WTC11 (cell line): ENCODE data around the gene CLTA. TPM values are rescaled to one million over a fixed set of nuclear protein-coding genes. Genes with fewer than 3 reads are reported as not detected.

Source experiments
- ATAC-seq: fragments of 200-7000 bp; cut with Tn5 transposase; 2 replicates; pipeline ENCODE4 v1.10.0; 2021; ENCODE audit warnings: mild to moderate bottlenecking, moderate library complexity
- CTCF ChIA-PET: fragments of 300-600 bp; sonication (Branson Sonifier 250); formaldehyde crosslinking; loops from one replicate; lab custom pipeline; 2021; ENCODE audit warnings: antibody characterized with exemption; lab: Charles Lee
- POLR2A ChIA-PET: fragments of 350-600 bp; sonication (Branson Sonifier 250); formaldehyde crosslinking; loops from one replicate; lab custom pipeline; 2021; ENCODE audit warnings: antibody characterized with exemption; lab: Charles Lee
- DNase-seq: peaks from one replicate; pipeline ENCODE4 v3.0.0; 2021; ENCODE audit warnings: low spot score
- H3K27ac Mint-ChIP-seq: 2 replicates; pipeline ENCODE4 v1.8.0; 2021; ENCODE audit warnings: mixed read lengths
- H3K27me3 Mint-ChIP-seq: 2 replicates; pipeline ENCODE4 v1.8.0; 2021; ENCODE audit warnings: low read depth, mild to moderate bottlenecking, moderate library complexity, mixed read lengths
- H3K36me3 Mint-ChIP-seq: 2 replicates; pipeline ENCODE4 v1.8.0; 2021; ENCODE audit warnings: mixed read lengths
- H3K4me1 Mint-ChIP-seq: 2 replicates; pipeline ENCODE4 v1.8.0; 2022; ENCODE audit warnings: mixed read lengths
- H3K4me3 Mint-ChIP-seq: 2 replicates; pipeline ENCODE4 v1.8.0; 2021; ENCODE audit warnings: mild to moderate bottlenecking, moderate library complexity, mixed read lengths
- H3K9me3 Mint-ChIP-seq: 2 replicates; pipeline ENCODE4 v1.8.0; 2021; ENCODE audit warnings: mixed read lengths
- EMX1 ChIP-seq: fragments of 250-450 bp; sonication (Bioruptor Pico); IDR thresholded peaks from 2 replicates; pipeline ENCODE4 v1.8.0; 2021; ENCODE audit warnings: mild to moderate bottlenecking
- IRF2 ChIP-seq: sonication (generic); formaldehyde crosslinking; IDR thresholded peaks from 2 replicates; pipeline ENCODE4 v1.8.0; 2022; ENCODE audit warnings: low read depth, missing genetic modification reagents, borderline replicate concordance
- NFATC4 ChIP-seq: fragments of 250-450 bp; sonication (Bioruptor Pico); IDR thresholded peaks from 2 replicates; pipeline ENCODE4 v1.9.0; 2021; ENCODE audit warnings: mild to moderate bottlenecking
- NFYB ChIP-seq: sonication (generic); formaldehyde crosslinking; conservative IDR thresholded peaks from 2 replicates; pipeline ENCODE4 v1.8.0; 2022; ENCODE audit warnings: low read depth, missing genetic modification reagents
- NR1H2 ChIP-seq: sonication (generic); formaldehyde crosslinking; IDR thresholded peaks from 2 replicates; pipeline ENCODE4 v1.9.0; 2021; ENCODE audit warnings: mild to moderate bottlenecking, moderate library complexity, missing genetic modification reagents
- NR2C2 ChIP-seq: sonication (generic); formaldehyde crosslinking; IDR thresholded peaks from 2 replicates; pipeline ENCODE4 v1.8.0; 2022; ENCODE audit warnings: mild to moderate bottlenecking, missing genetic modification reagents
- NR3C1 ChIP-seq: sonication (generic); formaldehyde crosslinking; conservative IDR thresholded peaks from 2 replicates; pipeline ENCODE4 v1.8.1; 2023; ENCODE audit warnings: low read depth, mild to moderate bottlenecking, missing genetic modification reagents
- RORB ChIP-seq: fragments of 250-450 bp; sonication (Bioruptor Pico); IDR thresholded peaks from 2 replicates; pipeline ENCODE4 v1.9.0; 2021; ENCODE audit warnings: mild to moderate bottlenecking
- SP1 ChIP-seq: sonication (generic); formaldehyde crosslinking; conservative IDR thresholded peaks from 2 replicates; pipeline ENCODE4 v1.8.1; 2022; ENCODE audit warnings: missing genetic modification reagents
- ZNF121 ChIP-seq: sonication (generic); formaldehyde crosslinking; IDR thresholded peaks from 2 replicates; pipeline ENCODE4 v1.8.0; 2023; ENCODE audit warnings: missing genetic modification reagents
- ZNF232 ChIP-seq: sonication (generic); formaldehyde crosslinking; IDR thresholded peaks from 2 replicates; pipeline ENCODE4 v1.8.0; 2022; ENCODE audit warnings: mild to moderate bottlenecking, missing genetic modification reagents
- total RNA-seq: library from RNA; stranded (reverse); gene quantifications from 3 replicates; pipeline ENCODE4 v1.2.3, GENCODE V29; 2021
- TF ChIP-seq, protein P1 (sequence below): sonication (generic); formaldehyde crosslinking; conservative IDR thresholded peaks from 2 replicates; pipeline ENCODE4 v1.8.1; 2023; ENCODE audit warnings: mild to moderate bottlenecking, low read depth, missing genetic modification reagents, moderate library complexity
- TF ChIP-seq, protein P2 (sequence below): sonication (generic); formaldehyde crosslinking; IDR thresholded peaks from 2 replicates; pipeline ENCODE4 v1.8.1; 2022; ENCODE audit warnings: missing genetic modification reagents, borderline replicate concordance
- TF ChIP-seq, protein P3 (sequence below): sonication (generic); formaldehyde crosslinking; conservative IDR thresholded peaks from 2 replicates; pipeline ENCODE4 v1.8.1; 2022; ENCODE audit warnings: mild to moderate bottlenecking, missing genetic modification reagents
- TF ChIP-seq, protein P4 (sequence below): sonication (generic); formaldehyde crosslinking; IDR thresholded peaks from 2 replicates; pipeline ENCODE4 v1.8.1; 2023; ENCODE audit warnings: mild to moderate bottlenecking, missing genetic modification reagents, moderate library complexity
- TF ChIP-seq, protein P5 (sequence below): fragments of 250-450 bp; sonication (Bioruptor Pico); conservative IDR thresholded peaks from 2 replicates; pipeline ENCODE4 v1.9.0; 2021; ENCODE audit warnings: mild to moderate bottlenecking
- TF ChIP-seq, protein P6 (sequence below): sonication (generic); formaldehyde crosslinking; IDR thresholded peaks from 2 replicates; pipeline ENCODE4 v1.8.0; 2022; ENCODE audit warnings: mild to moderate bottlenecking, missing genetic modification reagents
- TF ChIP-seq, protein P7 (sequence below): sonication (generic); formaldehyde crosslinking; IDR thresholded peaks from 2 replicates; pipeline ENCODE4 v1.8.0; 2022; ENCODE audit warnings: mild to moderate bottlenecking, missing genetic modification reagents

Gene CLTA
- total RNA-seq, 1 experiment from 2014 or later: 213 TPM

DNA sequence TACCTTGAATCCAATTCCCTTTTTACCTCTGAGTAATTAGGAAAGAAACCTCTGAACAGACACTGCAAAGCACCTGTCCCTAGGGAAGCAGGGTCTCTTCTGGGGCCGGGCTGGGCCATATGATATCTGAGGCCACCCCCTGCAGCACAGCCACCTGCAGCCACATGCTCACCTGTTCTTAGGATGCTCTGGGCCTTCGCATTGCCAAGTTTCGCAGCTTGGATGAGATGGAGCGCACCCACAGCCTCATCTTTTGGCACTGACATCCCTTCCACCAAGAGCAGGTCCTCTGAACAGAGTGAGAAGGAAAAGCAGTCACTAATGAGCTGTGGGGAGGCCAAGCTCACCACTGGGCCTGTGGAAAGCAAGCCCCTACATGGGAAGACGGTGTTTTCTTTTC lies 27.3 kb downstream of the CLTA start (continued):
- TF ChIP-seq, protein P1, sequence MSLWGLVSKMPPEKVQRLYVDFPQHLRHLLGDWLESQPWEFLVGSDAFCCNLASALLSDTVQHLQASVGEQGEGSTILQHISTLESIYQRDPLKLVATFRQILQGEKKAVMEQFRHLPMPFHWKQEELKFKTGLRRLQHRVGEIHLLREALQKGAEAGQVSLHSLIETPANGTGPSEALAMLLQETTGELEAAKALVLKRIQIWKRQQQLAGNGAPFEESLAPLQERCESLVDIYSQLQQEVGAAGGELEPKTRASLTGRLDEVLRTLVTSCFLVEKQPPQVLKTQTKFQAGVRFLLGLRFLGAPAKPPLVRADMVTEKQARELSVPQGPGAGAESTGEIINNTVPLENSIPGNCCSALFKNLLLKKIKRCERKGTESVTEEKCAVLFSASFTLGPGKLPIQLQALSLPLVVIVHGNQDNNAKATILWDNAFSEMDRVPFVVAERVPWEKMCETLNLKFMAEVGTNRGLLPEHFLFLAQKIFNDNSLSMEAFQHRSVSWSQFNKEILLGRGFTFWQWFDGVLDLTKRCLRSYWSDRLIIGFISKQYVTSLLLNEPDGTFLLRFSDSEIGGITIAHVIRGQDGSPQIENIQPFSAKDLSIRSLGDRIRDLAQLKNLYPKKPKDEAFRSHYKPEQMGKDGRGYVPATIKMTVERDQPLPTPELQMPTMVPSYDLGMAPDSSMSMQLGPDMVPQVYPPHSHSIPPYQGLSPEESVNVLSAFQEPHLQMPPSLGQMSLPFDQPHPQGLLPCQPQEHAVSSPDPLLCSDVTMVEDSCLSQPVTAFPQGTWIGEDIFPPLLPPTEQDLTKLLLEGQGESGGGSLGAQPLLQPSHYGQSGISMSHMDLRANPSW (CRISPR knock-in tag): no peak
- TF ChIP-seq, protein P2, sequence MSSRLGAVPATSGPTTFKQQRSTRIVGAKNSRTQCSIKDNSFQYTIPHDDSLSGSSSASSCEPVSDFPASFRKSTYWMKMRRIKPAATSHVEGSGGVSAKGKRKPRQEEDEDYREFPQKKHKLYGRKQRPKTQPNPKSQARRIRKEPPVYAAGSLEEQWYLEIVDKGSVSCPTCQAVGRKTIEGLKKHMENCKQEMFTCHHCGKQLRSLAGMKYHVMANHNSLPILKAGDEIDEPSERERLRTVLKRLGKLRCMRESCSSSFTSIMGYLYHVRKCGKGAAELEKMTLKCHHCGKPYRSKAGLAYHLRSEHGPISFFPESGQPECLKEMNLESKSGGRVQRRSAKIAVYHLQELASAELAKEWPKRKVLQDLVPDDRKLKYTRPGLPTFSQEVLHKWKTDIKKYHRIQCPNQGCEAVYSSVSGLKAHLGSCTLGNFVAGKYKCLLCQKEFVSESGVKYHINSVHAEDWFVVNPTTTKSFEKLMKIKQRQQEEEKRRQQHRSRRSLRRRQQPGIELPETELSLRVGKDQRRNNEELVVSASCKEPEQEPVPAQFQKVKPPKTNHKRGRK (CRISPR knock-in tag): no peak
- no peak for TF ChIP-seq NR3C1 (CRISPR knock-in tag)

DNA sequence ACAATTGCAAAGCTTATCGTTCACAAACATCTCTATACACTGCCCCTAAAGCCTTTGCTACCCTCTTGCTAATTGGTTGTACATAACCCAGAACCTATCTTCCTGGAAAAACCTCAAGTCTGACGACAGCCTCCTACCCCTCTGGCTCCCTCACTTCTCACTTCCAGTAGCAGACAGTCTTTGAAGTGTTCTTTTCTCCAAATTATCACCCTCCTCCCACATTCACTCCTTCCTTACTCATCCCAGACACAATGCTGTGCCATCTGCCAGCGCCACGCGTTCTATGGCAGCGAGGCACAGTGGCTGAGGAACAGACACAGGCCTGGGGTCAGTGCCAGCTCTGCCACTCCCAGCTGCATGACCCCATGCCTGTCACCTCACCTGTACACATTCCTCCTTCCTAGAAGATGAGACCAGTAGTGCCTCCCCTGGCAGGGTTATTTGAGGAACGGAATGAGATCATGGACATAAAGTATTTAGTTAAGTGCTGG lies 27.7 kb downstream of the CLTA start:
- TF ChIP-seq RORB (CRISPR knock-in tag) (no peak), IRF2 (no peak), NFATC4 (CRISPR knock-in tag) (no peak), NR1H2 (CRISPR knock-in tag) (no peak), ZNF121 (CRISPR knock-in tag) (no peak), SP1 (CRISPR knock-in tag) (no peak), ZNF232 (CRISPR knock-in tag) (no peak), NFYB (CRISPR knock-in tag) (no peak), NR2C2 (CRISPR knock-in tag) (no peak), EMX1 (CRISPR knock-in tag) (no peak)
- TF ChIP-seq, protein P3, sequence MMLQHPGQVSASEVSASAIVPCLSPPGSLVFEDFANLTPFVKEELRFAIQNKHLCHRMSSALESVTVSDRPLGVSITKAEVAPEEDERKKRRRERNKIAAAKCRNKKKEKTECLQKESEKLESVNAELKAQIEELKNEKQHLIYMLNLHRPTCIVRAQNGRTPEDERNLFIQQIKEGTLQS: no peak
- TF ChIP-seq, protein P4, sequence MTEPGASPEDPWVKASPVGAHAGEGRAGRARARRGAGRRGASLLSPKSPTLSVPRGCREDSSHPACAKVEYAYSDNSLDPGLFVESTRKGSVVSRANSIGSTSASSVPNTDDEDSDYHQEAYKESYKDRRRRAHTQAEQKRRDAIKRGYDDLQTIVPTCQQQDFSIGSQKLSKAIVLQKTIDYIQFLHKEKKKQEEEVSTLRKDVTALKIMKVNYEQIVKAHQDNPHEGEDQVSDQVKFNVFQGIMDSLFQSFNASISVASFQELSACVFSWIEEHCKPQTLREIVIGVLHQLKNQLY (CRISPR knock-in tag): no peak
- TF ChIP-seq, protein P5, sequence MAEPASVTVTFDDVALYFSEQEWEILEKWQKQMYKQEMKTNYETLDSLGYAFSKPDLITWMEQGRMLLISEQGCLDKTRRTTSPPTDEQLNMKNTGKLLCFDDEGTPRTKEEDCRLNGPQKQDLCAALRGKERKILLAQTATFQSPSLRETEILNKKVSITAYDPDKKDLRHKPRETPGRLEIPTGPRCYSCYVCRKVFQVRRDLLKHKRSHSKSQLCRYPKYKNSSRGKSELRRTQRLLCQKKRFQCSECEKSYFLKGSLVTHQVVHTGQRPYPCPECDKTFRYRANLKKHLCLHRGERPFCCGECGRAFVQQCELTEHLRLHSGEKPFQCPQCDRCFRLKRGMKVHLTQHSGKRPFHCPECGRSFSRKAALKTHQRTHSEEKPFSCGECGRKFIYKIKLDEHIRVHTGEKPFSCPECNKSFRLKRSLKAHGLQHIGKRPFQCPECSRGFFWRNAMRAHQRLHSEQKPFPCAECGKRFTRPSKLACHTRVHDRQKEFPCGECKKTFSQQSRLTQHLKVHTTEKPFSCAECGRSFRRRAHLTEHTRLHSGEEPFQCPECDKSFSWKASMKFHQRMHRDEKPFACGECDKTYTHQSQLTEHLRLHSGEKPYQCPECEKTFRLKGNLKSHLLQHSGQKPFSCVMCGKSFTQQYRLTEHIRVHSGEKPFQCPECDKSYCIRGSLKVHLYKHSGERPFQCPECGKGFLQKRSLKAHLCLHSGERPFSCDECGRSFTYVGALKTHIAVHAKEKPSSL (CRISPR knock-in tag): no peak
- TF ChIP-seq, protein P6, sequence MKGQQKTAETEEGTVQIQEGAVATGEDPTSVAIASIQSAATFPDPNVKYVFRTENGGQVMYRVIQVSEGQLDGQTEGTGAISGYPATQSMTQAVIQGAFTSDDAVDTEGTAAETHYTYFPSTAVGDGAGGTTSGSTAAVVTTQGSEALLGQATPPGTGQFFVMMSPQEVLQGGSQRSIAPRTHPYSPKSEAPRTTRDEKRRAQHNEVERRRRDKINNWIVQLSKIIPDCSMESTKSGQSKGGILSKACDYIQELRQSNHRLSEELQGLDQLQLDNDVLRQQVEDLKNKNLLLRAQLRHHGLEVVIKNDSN: no peak
- TF ChIP-seq, protein P7, sequence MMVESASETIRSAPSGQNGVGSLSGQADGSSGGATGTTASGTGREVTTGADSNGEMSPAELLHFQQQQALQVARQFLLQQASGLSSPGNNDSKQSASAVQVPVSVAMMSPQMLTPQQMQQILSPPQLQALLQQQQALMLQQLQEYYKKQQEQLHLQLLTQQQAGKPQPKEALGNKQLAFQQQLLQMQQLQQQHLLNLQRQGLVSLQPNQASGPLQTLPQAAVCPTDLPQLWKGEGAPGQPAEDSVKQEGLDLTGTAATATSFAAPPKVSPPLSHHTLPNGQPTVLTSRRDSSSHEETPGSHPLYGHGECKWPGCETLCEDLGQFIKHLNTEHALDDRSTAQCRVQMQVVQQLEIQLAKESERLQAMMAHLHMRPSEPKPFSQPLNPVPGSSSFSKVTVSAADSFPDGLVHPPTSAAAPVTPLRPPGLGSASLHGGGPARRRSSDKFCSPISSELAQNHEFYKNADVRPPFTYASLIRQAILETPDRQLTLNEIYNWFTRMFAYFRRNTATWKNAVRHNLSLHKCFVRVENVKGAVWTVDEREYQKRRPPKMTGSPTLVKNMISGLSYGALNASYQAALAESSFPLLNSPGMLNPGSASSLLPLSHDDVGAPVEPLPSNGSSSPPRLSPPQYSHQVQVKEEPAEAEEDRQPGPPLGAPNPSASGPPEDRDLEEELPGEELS (CRISPR knock-in tag): no peak
- TF ChIP-seq, all 79 proteins: peak for 0
- no peak for DNase-seq
- ATAC-seq: no peak
- H3K4me3 Mint-ChIP-seq: no peak overlapping the region
- peak overlapping the region; percentile 75; the same call in 1 of the 2 replicates for H3K27ac Mint-ChIP-seq
- ChIA-PET CTCF (interaction anchor here (0.9 kb wide), 1 partner anchor 195 kb away, joined by 3 read pairs; no protein-coding TSS in a partner anchor), POLR2A (no interaction called here)
- H3K27me3 Mint-ChIP-seq: no peaks in the 10 kb centered on the region
- peaks cover 52% of the 10 kb centered on the region for H3K36me3 Mint-ChIP-seq
- peaks cover 2% of the 10 kb centered on the region; the same call in 1 of the 2 replicates for H3K4me1 Mint-ChIP-seq
- peaks cover 7% of the 10 kb centered on the region for H3K9me3 Mint-ChIP-seq
